Stomach (tissue), 9 donors: Measurements from ENCODE around the gene S1PR4. TPM values are rescaled to one million over a fixed set of nuclear protein-coding genes. Genes with fewer than 3 reads are reported as not detected.

Source experiments
- DNase-seq, 2 donors: peaks; one replicate each; pipeline versions ENCODE4 v3.0.0 to v3.0.0-alpha.2; 2013 to 2019
- H3K27ac ChIP-seq, 5 donors: fragments of 200-600 bp in 4 of 5; sonication (generic) in 4 of 5; one replicate each; pipeline ENCODE4 v1.5.1; 2013 to 2019; ENCODE audit warnings: mild to moderate bottlenecking in 1 of 5, moderate library complexity in 1 of 5
- H3K27me3 ChIP-seq, 3 donors: fragments of 200-600 bp; sonication (generic); one replicate each; pipeline ENCODE4 v1.5.1; 2017 to 2019; ENCODE audit warnings: mixed run types in 1 of 3
- H3K36me3 ChIP-seq, 4 donors: fragments of 200-600 bp; sonication (generic); 1 replicate in 3 of 4; 2 replicates in 1 of 4; pipeline ENCODE4 v1.5.1; 2016 to 2019
- H3K4me1 ChIP-seq, 4 donors: fragments of 200-600 bp; sonication (generic); one replicate each; pipeline ENCODE4 v1.5.1; 2016 to 2019
- H3K4me3 ChIP-seq, 4 donors: fragments of 200-600 bp; sonication (generic) in 3 of 4; one replicate each; pipeline ENCODE4 v1.5.1; 2016 to 2019; ENCODE audit warnings: mild to moderate bottlenecking in 1 of 4
- H3K9me3 ChIP-seq, 4 donors: fragments of 200-600 bp; sonication (generic); one replicate each; pipeline ENCODE4 v1.5.1; 2016 to 2019
- EP300 ChIP-seq: sonication (generic); formaldehyde crosslinking; IDR thresholded peaks from one replicate; pipeline ENCODE4 v1.6.1; 2017; ENCODE audit warnings: antibody characterized with exemption
- POLR2A ChIP-seq, 4 donors: fragments of 450-650 bp; IDR thresholded peaks; one replicate each; pipeline ENCODE4 v1.6.1; 2016; ENCODE audit warnings: antibody characterized with exemption in 4 of 4, control low read depth in 2 of 4, mild to moderate bottlenecking in 1 of 4, moderate library complexity in 1 of 4
- POLR2AphosphoS5 ChIP-seq, 3 donors: sonication (generic); formaldehyde crosslinking; IDR thresholded peaks; one replicate each; pipeline ENCODE4 v1.6.1; 2016; ENCODE audit warnings: antibody characterized with exemption in 3 of 3
- WGBS, 5 donors: extraction: QIAGEN DNeasy Blood & Tissue Kit in 3 of 5; methylation state at CpG; one replicate each; pipeline versions ENCODE4 v1.1.5 to v1.1.7; 2013 to 2018; 5-methylcytosine and 5-hydroxymethylcytosine counted together
- intact Hi-C: fragments of 100-400 bp; cut with DNase I; formaldehyde crosslinking; loops from one replicate; pipeline ENCODE4 v1.15.1; 2023; ENCODE audit warnings: low total_unique reads
- polyA plus RNA-seq, 3 donors: library from polyadenylated mRNA; stranded (reverse); fragments of 200-250 nt; gene quantifications; one replicate each; pipeline ENCODE4 v1.2.3, GENCODE V29; 2013
- total RNA-seq, 5 donors: library from RNA; depleted of rRNA; stranded (reverse); fragments of >200 nt; gene quantifications; one replicate each; pipeline versions ENCODE4 v1.1.0 to v1.2.3, GENCODE V29; 2014 to 2016
- TF ChIP-seq, protein P1 (sequence below), 7 experiments: fragments of 450-650 bp in 4 of 7; fragments of 200-600 bp in 3 of 7; sonication (generic) in 3 of 7; IDR thresholded peaks; one replicate each; pipeline ENCODE4 v1.5.1; 2016 to 2019; ENCODE audit warnings: antibody characterized with exemption in 7 of 7, control low read depth in 2 of 7, mild to moderate bottlenecking in 1 of 7
- donor health status: healthy with polysubstance abuse.
- donor health status: Bipolar disorder and iron deficiency.
- donor health status: healthy.

S1PR4 gene
- total and polyA plus RNA-seq, 8 donors: 1.3 to 22.2 (median 3.4) TPM; not detected in 2

DNA sequence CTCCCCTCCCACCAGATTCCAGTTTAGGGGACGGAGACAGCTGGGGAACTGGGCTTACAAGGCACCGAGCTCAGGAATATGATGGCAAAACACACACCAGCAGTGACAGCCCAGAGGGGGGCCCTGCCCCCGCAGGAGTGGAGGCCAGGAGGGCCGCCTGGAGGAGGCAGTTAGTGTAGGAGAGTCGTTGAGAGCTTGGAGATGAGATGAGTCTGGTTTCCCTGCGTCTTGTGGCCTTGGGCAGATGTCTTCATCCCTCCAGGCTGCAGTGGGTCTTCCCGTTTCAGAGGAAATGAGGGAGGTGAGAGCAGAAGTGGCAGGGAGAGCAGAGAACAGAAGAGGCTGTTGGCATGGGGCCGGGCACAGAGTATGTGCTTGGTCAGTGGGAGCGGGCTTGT lies 50.8 kb downstream of the S1PR4 start:
- H3K9me3 ChIP-seq: no peaks in the 10 kb centered on the region
- no peaks in the 10 kb centered on the region for H3K36me3 ChIP-seq
- WGBS, 5 donors: 50 to 54% (median 53%) methylated on average over 9 of the region's 9 CpGs
- H3K27ac ChIP-seq: no peak overlapping the region
- TF ChIP-seq POLR2A (IDR thresholded peaks at IDR 0.05): no peak
- TF ChIP-seq, protein P1, sequence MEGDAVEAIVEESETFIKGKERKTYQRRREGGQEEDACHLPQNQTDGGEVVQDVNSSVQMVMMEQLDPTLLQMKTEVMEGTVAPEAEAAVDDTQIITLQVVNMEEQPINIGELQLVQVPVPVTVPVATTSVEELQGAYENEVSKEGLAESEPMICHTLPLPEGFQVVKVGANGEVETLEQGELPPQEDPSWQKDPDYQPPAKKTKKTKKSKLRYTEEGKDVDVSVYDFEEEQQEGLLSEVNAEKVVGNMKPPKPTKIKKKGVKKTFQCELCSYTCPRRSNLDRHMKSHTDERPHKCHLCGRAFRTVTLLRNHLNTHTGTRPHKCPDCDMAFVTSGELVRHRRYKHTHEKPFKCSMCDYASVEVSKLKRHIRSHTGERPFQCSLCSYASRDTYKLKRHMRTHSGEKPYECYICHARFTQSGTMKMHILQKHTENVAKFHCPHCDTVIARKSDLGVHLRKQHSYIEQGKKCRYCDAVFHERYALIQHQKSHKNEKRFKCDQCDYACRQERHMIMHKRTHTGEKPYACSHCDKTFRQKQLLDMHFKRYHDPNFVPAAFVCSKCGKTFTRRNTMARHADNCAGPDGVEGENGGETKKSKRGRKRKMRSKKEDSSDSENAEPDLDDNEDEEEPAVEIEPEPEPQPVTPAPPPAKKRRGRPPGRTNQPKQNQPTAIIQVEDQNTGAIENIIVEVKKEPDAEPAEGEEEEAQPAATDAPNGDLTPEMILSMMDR (IDR thresholded peaks at IDR 0.05): no peak
- no peak for TF ChIP-seq EP300
- no peak for TF ChIP-seq POLR2AphosphoS5 (IDR thresholded peaks at IDR 0.05)
- peaks cover 4 to 15% (median 7%) of the 10 kb centered on the region in 4 donors for H3K4me1 ChIP-seq
- H3K27me3 ChIP-seq: peaks cover 3 to 96% (median 48%) of the 10 kb centered on the region in 3 donors
- DNase-seq: no peak
- intact Hi-C loops: no loop called here
- H3K4me3 ChIP-seq: no peak overlapping the region

Other genes with a start within 250 kb of the S1PR4 start
- 10 to 100 TPM in 2 of 5 donors, 1 to 10 TPM in 2, under 1 TPM in 1; 0.29 to 65.3 (median 6.5) TPM for gene ZNF77, start 233.8 kb upstream of the S1PR4 start, total RNA-seq
- gene ZNF77, start 233.8 kb upstream of the S1PR4 start, polyA plus RNA-seq: 1 to 10 TPM; 2.0 to 2.4 (median 2.3) TPM
- gene TLE6, start 201.2 kb upstream of the S1PR4 start, total RNA-seq: 1 to 10 TPM in 2 of 5 donors, under 1 TPM in 2, not detected in 1; 0.73 to 7.0 (median 1.8) TPM
- 1 to 10 TPM in 2 of 3 donors, under 1 TPM in 1; 0.31 to 3.4 (median 2.7) TPM for gene TLE6, start 201.2 kb upstream of the S1PR4 start, polyA plus RNA-seq
- 10 to 100 TPM; 13.8 to 92.9 (median 47.2) TPM for gene TLE2, start 149.5 kb upstream of the S1PR4 start, total RNA-seq
- 10 to 100 TPM; 21.4 to 24.1 (median 21.8) TPM for gene TLE2, start 149.5 kb upstream of the S1PR4 start, polyA plus RNA-seq
- gene TLE5, start 116.3 kb upstream of the S1PR4 start, total RNA-seq: 100 to 1,000 TPM; 126 to 386 (median 264) TPM
- 100 to 1,000 TPM; 470 to 688 (median 669) TPM for gene TLE5, start 116.3 kb upstream of the S1PR4 start, polyA plus RNA-seq
- gene GNA11, start 84.4 kb upstream of the S1PR4 start, total RNA-seq: 100 to 1,000 TPM in 1 of 5 donors, 10 to 100 TPM in 4; 40.6 to 204 (median 63.4) TPM
- gene GNA11, start 84.4 kb upstream of the S1PR4 start, polyA plus RNA-seq: 10 to 100 TPM; 18.9 to 31.3 (median 25.5) TPM
- gene GNA15, start 42.7 kb upstream of the S1PR4 start, total RNA-seq: 1 to 10 TPM in 2 of 5 donors, under 1 TPM in 1, not detected in 2; 0.45 to 4.8 (median 4.5) TPM
- gene GNA15, start 42.7 kb upstream of the S1PR4 start, polyA plus RNA-seq: 10 to 100 TPM in 1 of 3 donors, 1 to 10 TPM in 2; 4.9 to 15.1 (median 7.8) TPM
- gene NCLN, start 7.2 kb downstream of the S1PR4 start, total RNA-seq: 100 to 1,000 TPM in 2 of 5 donors, 10 to 100 TPM in 3; 16.7 to 381 (median 93.6) TPM
- 10 to 100 TPM; 42.3 to 45.8 (median 44.6) TPM for gene NCLN, start 7.2 kb downstream of the S1PR4 start, polyA plus RNA-seq
- under 1 TPM in 1 of 5 donors, not detected in 4; 0.18 TPM for gene CELF5, start 45.9 kb downstream of the S1PR4 start, total RNA-seq
- gene CELF5, start 45.9 kb downstream of the S1PR4 start, polyA plus RNA-seq: under 1 TPM in 1 of 3 donors, not detected in 2; 0.18 TPM
- 100 to 1,000 TPM in 2 of 5 donors, 10 to 100 TPM in 3; 32.3 to 251 (median 94.2) TPM for gene NFIC, start 187.8 kb downstream of the S1PR4 start, total RNA-seq
- 10 to 100 TPM; 16.7 to 61.5 (median 34.2) TPM for gene NFIC, start 187.8 kb downstream of the S1PR4 start, polyA plus RNA-seq